ENCODE results near the gene COG6. TPM values are rescaled to one million over a fixed set of nuclear protein-coding genes. Genes with fewer than 3 reads are reported as not detected.

Gene COG6
- total RNA-seq, 2 donors from 2014 or later, result 19.5 to 27.6 TPM

DNA sequence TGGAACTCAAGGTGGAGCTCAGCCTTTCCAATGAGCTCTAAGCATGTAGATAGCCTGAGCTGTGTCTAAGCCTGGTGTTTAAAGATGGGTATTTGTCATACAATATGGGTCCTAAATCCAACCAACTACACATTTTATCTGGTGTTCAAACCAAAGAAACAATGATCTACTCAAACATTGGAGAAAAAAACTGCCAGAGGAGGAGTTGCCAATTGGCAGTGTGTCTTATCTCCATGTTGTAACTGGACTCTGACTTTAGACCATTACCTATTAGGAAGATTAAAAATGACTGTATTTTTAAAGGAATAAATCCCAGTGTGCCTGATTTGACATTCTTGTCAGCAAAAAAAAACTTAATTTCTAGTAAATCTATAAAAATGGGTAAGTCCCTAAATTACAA is 96.3 kb downstream of the COG6 start:
- no peak for DNase-seq (ENCODE audit: low spot score)
- no peaks in the 10 kb centered on the region for H3K36me3 ChIP-seq
- H3K27me3 ChIP-seq (replicated peaks; ENCODE audit: insufficient read depth), result no peaks in the 10 kb centered on the region
- H3K27ac ChIP-seq, result no peak overlapping the region
- no peaks in the 10 kb centered on the region for H3K9me3 ChIP-seq
- intact Hi-C loops (cut with DNase I), result no loop called here
- no peak overlapping the region for H3K4me3 ChIP-seq
- no peaks in the 10 kb centered on the region for H3K4me1 ChIP-seq (replicated peaks)
- TF ChIP-seq, protein P1, sequence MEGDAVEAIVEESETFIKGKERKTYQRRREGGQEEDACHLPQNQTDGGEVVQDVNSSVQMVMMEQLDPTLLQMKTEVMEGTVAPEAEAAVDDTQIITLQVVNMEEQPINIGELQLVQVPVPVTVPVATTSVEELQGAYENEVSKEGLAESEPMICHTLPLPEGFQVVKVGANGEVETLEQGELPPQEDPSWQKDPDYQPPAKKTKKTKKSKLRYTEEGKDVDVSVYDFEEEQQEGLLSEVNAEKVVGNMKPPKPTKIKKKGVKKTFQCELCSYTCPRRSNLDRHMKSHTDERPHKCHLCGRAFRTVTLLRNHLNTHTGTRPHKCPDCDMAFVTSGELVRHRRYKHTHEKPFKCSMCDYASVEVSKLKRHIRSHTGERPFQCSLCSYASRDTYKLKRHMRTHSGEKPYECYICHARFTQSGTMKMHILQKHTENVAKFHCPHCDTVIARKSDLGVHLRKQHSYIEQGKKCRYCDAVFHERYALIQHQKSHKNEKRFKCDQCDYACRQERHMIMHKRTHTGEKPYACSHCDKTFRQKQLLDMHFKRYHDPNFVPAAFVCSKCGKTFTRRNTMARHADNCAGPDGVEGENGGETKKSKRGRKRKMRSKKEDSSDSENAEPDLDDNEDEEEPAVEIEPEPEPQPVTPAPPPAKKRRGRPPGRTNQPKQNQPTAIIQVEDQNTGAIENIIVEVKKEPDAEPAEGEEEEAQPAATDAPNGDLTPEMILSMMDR (IDR thresholded peaks at IDR 0.05), result no peak
- TF ChIP-seq POLR2AphosphoS5 (IDR thresholded peaks at IDR 0.05), result no peak
- no peak for TF ChIP-seq POLR2A (IDR thresholded peaks at IDR 0.05)

DNA sequence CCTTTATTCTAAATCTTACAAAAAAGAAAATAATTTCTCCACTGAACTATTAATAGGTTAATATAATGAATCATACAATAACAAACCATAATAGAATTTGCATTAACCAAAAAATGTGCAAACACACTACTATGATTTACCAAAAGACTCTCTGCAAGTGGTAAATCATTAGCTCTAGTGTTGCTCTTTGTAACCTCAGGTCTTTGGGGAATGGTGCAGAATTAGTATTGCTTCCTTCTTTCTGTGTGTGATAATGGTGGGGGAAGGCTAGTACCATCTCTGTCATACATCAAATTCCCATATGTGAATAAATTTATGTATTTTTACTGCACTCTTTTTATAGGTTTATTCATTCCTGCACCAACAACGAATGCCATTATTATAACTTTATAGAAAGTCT is 105.1 kb downstream of the COG6 start:
- H3K4me1 ChIP-seq (replicated peaks), result no peaks in the 10 kb centered on the region
- no peaks in the 10 kb centered on the region for H3K9me3 ChIP-seq
- TF ChIP-seq, protein P1 (IDR thresholded peaks at IDR 0.05), result no peak
- TF ChIP-seq POLR2AphosphoS5 (IDR thresholded peaks at IDR 0.05), result no peak
- no peak for TF ChIP-seq POLR2A (IDR thresholded peaks at IDR 0.05)
- no peaks in the 10 kb centered on the region for H3K27me3 ChIP-seq (replicated peaks; ENCODE audit: insufficient read depth)
- 72% methylated on average over 1 of the region's 1 CpG for WGBS
- intact Hi-C loops (cut with DNase I), result no loop called here
- H3K36me3 ChIP-seq, result no peaks in the 10 kb centered on the region
- no peak for DNase-seq (ENCODE audit: low spot score)
- H3K27ac ChIP-seq, result no peak overlapping the region
- no peak overlapping the region for H3K4me3 ChIP-seq

DNA sequence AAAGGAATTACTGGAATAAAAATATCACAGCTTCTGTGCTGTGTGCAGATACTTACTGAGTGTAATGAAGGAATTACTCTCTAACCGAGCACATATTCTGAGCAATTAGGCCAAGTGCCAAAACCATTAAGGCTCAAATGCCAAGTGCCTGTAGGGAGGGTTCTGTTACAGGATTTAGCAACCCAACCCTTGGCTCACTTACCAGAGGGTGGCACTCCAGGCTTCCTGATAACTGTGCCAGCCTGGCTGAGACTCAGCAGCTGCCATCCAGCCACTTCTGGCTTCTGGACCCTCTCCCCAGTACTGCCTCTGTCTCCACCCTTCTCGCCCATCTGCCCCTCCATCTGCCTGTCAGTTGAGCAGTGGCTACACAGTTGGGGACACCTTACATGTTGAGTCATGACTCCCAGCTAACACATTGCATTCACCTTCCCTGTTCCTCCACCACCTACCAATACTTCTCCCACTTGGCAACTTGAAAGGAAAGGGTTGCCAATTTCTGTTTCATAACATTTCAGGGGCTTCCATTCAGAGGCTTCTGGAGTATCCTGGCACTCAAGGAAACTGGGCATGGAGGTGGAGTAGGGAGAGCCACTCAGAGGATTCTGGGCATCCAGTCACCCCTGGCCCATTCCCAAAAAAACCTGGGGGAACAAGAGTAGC is 110.5 kb downstream of the COG6 start:
- H3K36me3 ChIP-seq, result no peaks in the 10 kb centered on the region
- intact Hi-C loops (cut with DNase I), result no loop called here
- H3K4me3 ChIP-seq, result no peak overlapping the region
- H3K27ac ChIP-seq, result no peak overlapping the region
- H3K27me3 ChIP-seq (replicated peaks; ENCODE audit: insufficient read depth), result no peaks in the 10 kb centered on the region
- DNase-seq (ENCODE audit: low spot score), result peak; percentile 52
- H3K9me3 ChIP-seq, result no peaks in the 10 kb centered on the region
- TF ChIP-seq, protein P1 (IDR thresholded peaks at IDR 0.05), result peak in 2 of 4 experiments; percentile 11 to 45
- TF ChIP-seq POLR2AphosphoS5 (IDR thresholded peaks at IDR 0.05) (peak; percentile 24), POLR2A (IDR thresholded peaks at IDR 0.05) (no peak)
- WGBS, result 23% methylated on average over 2 of the region's 2 CpGs
- H3K4me1 ChIP-seq (replicated peaks), result no peaks in the 10 kb centered on the region

DNA sequence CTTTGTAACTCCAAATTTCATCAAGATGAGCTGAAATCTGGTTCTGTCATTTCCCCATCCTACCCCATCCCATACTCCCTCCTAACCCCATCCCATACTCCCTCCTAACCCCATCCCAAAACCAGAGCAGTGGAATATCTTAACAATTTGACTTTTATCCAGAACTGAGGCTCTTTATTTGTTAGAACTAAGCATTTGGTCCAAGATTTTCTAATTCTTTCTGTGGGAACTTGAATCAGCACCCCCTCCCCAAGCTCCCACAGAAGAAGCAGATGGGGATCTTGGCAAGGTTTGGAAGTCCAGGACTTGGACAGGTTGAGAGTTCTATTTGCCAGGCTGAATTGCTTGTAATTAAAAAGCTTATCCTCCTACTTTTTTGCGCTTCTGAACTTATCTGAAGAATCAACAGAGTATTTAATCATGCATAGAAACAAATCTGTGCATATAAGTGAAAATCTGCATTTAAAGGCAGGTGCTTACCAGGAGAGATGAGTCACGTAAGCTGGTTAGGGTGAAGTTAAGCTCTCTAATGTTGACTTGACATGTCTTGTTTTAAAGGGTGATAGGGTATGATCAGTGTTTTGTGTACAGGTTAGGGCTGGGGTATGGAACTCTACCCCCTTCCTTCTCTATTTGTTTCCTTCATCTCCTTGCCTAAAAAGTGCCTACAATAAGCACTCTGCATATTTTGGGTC is 111.1 kb downstream of the COG6 start:
- no peak overlapping the region for H3K4me3 ChIP-seq
- H3K4me1 ChIP-seq (replicated peaks), result no peaks in the 10 kb centered on the region
- no peak overlapping the region for H3K27ac ChIP-seq
- intact Hi-C loops (cut with DNase I), result no loop called here
- H3K36me3 ChIP-seq, result no peaks in the 10 kb centered on the region
- no peaks in the 10 kb centered on the region for H3K9me3 ChIP-seq
- H3K27me3 ChIP-seq (replicated peaks; ENCODE audit: insufficient read depth), result no peaks in the 10 kb centered on the region
- DNase-seq (ENCODE audit: low spot score), result no peak
- WGBS, result 41% methylated on average over 2 of the region's 2 CpGs
- TF ChIP-seq, protein P1 (IDR thresholded peaks at IDR 0.05), result no peak
- TF ChIP-seq POLR2AphosphoS5 (IDR thresholded peaks at IDR 0.05) (no peak), POLR2A (IDR thresholded peaks at IDR 0.05) (no peak)

Measured in prostate gland (tissue), 2 donors.